Measurements from ENCODE around the gene MCM10. TPM values are rescaled to one million over a fixed set of nuclear protein-coding genes. Genes with fewer than 3 reads are reported as not detected.

The MCM10 gene
- total RNA-seq, 1 experiment from 2014 or later = 22.8 TPM

GRCh38 chr10:13187135-13187534 lies 25.8 kb downstream of the MCM10 start:
- CTCF ChIA-PET = no interaction called here
- intact Hi-C loops (cut with micrococcal nuclease; ENCODE audit: unreplicated experiment) = no loop called here
- no TSS peak for BruUV-seq (replicated peaks)
- Histone ChIP-seq H3K4me1 (ENCODE audit: control insufficient read depth, insufficient read depth, low read length) (no peaks in the 10 kb centered on the region), H3K27ac (ENCODE audit: low read length) (no peak overlapping the region), H3K27me3 (ENCODE audit: control insufficient read depth, insufficient read depth, low read length) (no peaks in the 10 kb centered on the region), H3K36me3 (ENCODE audit: control insufficient read depth, insufficient read depth, low read length) (peaks cover 2% of the 10 kb centered on the region; the same call in 1 of the 2 replicates), H3K4me3 (ENCODE audit: low read depth in 2 of 2, low read length in 2 of 2) (no peak overlapping the region), H3K9me3 (ENCODE audit: control insufficient read depth, insufficient read depth, low read depth, low read length) (no peaks in the 10 kb centered on the region)
- POLR2A ChIA-PET = no interaction called here
- ATAC-seq (no peak), DNase-seq (ENCODE audit: low read depth, low spot score) (no peak)
- TF ChIP-seq SIN3A (IDR thresholded peaks at IDR 0.05; ENCODE audit: borderline replicate concordance, insufficient read depth, low read depth, low read length) = no peak
- no peak for TF ChIP-seq CTCF (IDR thresholded peaks at IDR 0.05)
- no peak for TF ChIP-seq REST (IDR thresholded peaks at IDR 0.05; ENCODE audit: insufficient read depth in 1 of 2, low read depth in 2 of 2, low read length in 1 of 2)
- no peak for TF ChIP-seq POLR2AphosphoS5 (IDR thresholded peaks at IDR 0.05; ENCODE audit: low read depth, low read length)
- no peak for TF ChIP-seq TCF7L2 (IDR thresholded peaks at IDR 0.05; ENCODE audit: low read depth, low read length)
- in situ Hi-C loops (cut with HindIII; ENCODE audit: low pct_unique_long_range_greater_than_20kb, low sequenced_read_pairs) = no loop called here

GRCh38 chr10:13188593-13188992 lies 27.2 kb downstream of the MCM10 start:
- Histone ChIP-seq H3K4me1 (ENCODE audit: control insufficient read depth, insufficient read depth, low read length) (no peaks in the 10 kb centered on the region), H3K27me3 (ENCODE audit: control insufficient read depth, insufficient read depth, low read length) (no peaks in the 10 kb centered on the region), H3K9me3 (ENCODE audit: control insufficient read depth, insufficient read depth, low read depth, low read length) (no peaks in the 10 kb centered on the region), H3K36me3 (ENCODE audit: control insufficient read depth, insufficient read depth, low read length) (peaks cover 2% of the 10 kb centered on the region; the same call in 1 of the 2 replicates), H3K27ac (ENCODE audit: low read length) (no peak overlapping the region), H3K4me3 (ENCODE audit: low read depth in 2 of 2, low read length in 2 of 2) (no peak overlapping the region)
- intact Hi-C loops (cut with micrococcal nuclease; ENCODE audit: unreplicated experiment) (no loop called here), in situ Hi-C loops (cut with HindIII; ENCODE audit: low pct_unique_long_range_greater_than_20kb, low sequenced_read_pairs) (no loop called here)
- DNase-seq (ENCODE audit: low read depth, low spot score) (no peak), ATAC-seq (no peak)
- ChIA-PET CTCF (no interaction called here), POLR2A (interaction anchor here (0.6 kb wide), 1 partner anchor 114 kb away, joined by 4 read pairs; no protein-coding TSS in a partner anchor)
- TF ChIP-seq CTCF (IDR thresholded peaks at IDR 0.05) = no peak
- TF ChIP-seq SIN3A (IDR thresholded peaks at IDR 0.05; ENCODE audit: borderline replicate concordance, insufficient read depth, low read depth, low read length) = no peak
- no peak for TF ChIP-seq REST (IDR thresholded peaks at IDR 0.05; ENCODE audit: insufficient read depth in 1 of 2, low read depth in 2 of 2, low read length in 1 of 2)
- no peak for TF ChIP-seq POLR2AphosphoS5 (IDR thresholded peaks at IDR 0.05; ENCODE audit: low read depth, low read length)
- TF ChIP-seq TCF7L2 (IDR thresholded peaks at IDR 0.05; ENCODE audit: low read depth, low read length) = no peak
- BruUV-seq (replicated peaks) = no TSS peak

All from Panc1 (cell line).